ENCODE data around the gene RNASEL. TPM values are rescaled to one million over a fixed set of nuclear protein-coding genes. Genes with fewer than 3 reads are reported as not detected.

The RNASEL gene
- total and polyA plus RNA-seq, 12 donors = 1.4 to 4.7 (median 3.3) TPM

DNA sequence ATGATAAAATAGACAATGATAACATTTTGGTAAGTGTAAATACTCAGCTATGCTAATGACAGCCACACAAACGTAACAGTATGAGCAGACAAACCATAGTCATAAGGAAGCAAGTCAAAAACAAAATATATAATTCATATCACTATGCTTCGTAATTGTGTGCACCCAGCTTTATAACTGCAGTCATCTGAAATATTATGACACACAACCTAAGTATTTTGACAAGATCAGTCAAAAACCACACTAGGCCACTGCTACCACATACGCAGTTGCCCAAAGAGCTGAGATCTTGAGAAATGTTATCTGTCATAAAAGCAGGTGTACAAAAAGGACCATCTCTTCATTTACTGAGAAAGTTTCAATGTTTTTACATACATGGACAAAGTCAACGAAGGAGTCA is 26.0 kb downstream of the RNASEL start:
- Histone ChIP-seq H3K4me3 (no peak overlapping the region), H3K27ac (no peak overlapping the region), H3K36me3 (no peaks in the 10 kb centered on the region), H3K27me3 (no peaks in the 10 kb centered on the region), H3K4me1 (no peaks in the 10 kb centered on the region), H3K9me3 (peaks cover 0 to 10% (median 0%) of the 10 kb centered on the region in 11 donors)
- ATAC-seq (no peak), DNase-seq (no peak)
- TF ChIP-seq, protein P1, sequence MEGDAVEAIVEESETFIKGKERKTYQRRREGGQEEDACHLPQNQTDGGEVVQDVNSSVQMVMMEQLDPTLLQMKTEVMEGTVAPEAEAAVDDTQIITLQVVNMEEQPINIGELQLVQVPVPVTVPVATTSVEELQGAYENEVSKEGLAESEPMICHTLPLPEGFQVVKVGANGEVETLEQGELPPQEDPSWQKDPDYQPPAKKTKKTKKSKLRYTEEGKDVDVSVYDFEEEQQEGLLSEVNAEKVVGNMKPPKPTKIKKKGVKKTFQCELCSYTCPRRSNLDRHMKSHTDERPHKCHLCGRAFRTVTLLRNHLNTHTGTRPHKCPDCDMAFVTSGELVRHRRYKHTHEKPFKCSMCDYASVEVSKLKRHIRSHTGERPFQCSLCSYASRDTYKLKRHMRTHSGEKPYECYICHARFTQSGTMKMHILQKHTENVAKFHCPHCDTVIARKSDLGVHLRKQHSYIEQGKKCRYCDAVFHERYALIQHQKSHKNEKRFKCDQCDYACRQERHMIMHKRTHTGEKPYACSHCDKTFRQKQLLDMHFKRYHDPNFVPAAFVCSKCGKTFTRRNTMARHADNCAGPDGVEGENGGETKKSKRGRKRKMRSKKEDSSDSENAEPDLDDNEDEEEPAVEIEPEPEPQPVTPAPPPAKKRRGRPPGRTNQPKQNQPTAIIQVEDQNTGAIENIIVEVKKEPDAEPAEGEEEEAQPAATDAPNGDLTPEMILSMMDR (IDR thresholded peaks at IDR 0.05) = no peak
- intact Hi-C loops (cut with DNase I) = no loop called here
- 92% methylated on average over 4 of the region's 4 CpGs for WGBS, 2 donors

DNA sequence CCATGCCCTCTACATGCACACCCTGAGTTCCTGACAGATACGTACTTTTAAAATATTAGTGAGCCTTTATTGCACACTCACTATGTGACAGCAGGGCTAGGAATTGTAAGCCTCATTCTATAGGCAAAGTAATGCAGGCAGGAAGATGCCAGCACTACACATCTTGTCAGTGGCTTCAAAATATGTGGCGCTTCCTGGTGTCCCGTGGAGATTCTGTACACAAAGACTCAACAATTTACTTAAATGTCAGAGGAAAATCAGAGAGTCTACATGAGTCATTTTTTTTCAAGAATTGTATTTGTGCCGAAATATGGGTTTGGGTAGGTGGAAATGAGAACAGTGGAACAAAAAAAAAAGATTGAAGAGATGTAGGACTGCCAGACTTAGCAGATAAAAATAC is 27.6 kb downstream of the RNASEL start:
- 68 to 69% methylated on average over 4 of the region's 4 CpGs for WGBS, 2 donors
- Histone ChIP-seq H3K27ac (no peak overlapping the region), H3K27me3 (no peaks in the 10 kb centered on the region), H3K4me3 (no peak overlapping the region), H3K4me1 (no peaks in the 10 kb centered on the region), H3K9me3 (peaks cover 0 to 9% (median 0%) of the 10 kb centered on the region in 11 donors), H3K36me3 (no peaks in the 10 kb centered on the region)
- intact Hi-C loops (cut with DNase I) = no loop called here
- ATAC-seq (no peak), DNase-seq (no peak)
- TF ChIP-seq, protein P1 (IDR thresholded peaks at IDR 0.05) = no peak

DNA sequence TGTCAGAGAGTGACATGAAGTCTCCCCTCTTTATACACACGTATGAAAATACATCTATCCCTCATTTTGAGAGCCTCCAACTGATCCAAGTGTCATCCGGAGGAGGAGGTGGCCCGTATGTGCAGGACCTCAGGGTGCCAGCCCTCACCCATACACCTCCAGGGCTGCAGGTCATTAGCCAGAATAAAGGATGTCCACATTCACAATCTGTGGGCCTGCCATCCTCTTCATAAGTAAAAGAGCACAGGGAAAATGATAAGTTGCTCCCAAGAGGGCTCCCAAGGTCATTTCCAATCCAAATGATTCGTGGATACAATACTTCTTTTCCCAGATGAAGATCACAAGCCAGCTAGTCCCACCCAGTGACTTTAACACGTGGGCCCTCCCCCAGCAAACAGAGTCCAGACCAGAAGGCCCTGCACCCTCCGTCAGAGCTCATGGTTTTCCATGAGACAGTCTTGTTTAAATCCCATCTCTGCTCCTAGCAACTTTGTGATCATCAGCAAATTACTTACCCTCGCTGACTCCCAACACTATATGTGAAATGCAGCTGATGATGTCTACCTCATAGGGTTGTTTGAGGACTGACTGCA is 28.6 kb downstream of the RNASEL start:
- Histone ChIP-seq H3K4me1 (no peaks in the 10 kb centered on the region), H3K27me3 (no peaks in the 10 kb centered on the region), H3K9me3 (no peaks in the 10 kb centered on the region), H3K36me3 (no peaks in the 10 kb centered on the region), H3K27ac (no peak overlapping the region), H3K4me3 (no peak overlapping the region)
- DNase-seq (no peak), ATAC-seq (no peak)
- TF ChIP-seq, protein P1 (IDR thresholded peaks at IDR 0.05) = no peak
- intact Hi-C loops (cut with DNase I) = no loop called here
- WGBS, 2 donors = 71 to 78% methylated on average over 7 of the region's 7 CpGs

DNA sequence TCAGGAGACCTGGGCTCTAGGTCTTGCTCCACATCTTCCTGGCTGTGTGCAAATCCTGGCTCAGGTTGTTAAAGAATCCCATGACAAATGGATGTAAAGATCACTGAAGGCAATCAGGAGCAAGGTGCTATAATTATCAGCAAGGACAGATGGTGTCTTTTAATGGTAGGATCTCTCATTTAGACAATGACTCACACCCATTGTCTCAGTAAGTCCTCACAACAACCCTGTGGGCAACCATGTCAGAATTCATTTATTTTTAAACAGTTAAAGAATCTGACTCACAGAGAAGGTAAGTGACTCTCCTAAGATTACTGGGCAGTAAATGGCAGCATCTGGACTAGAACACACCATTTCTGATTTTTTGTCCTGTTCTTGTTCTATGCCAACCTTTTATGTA is 32.8 kb downstream of the RNASEL start:
- intact Hi-C loops (cut with DNase I) = no loop called here
- Histone ChIP-seq H3K9me3 (peaks cover 0 to 15% (median 4%) of the 10 kb centered on the region in 11 donors), H3K4me3 (no peak overlapping the region), H3K27me3 (no peaks in the 10 kb centered on the region), H3K27ac (no peak overlapping the region), H3K36me3 (no peaks in the 10 kb centered on the region), H3K4me1 (no peaks in the 10 kb centered on the region)
- TF ChIP-seq, protein P1 (IDR thresholded peaks at IDR 0.05) = no peak
- ATAC-seq (no peak), DNase-seq (no peak)

All from heart right ventricle (tissue), 16 donors.